Activated naive CD8-positive, alpha-beta T cell (primary cell): Measurements from ENCODE around the gene ZNF821.

Source experiments
- H3K27ac Mint-ChIP-seq: one replicate; pipeline ENCODE4 v1.8.0; 2021; ENCODE audit warnings: mixed read lengths
- H3K27me3 Mint-ChIP-seq: one replicate; pipeline ENCODE4 v1.8.0; 2021; ENCODE audit warnings: mixed read lengths
- H3K36me3 Mint-ChIP-seq: one replicate; pipeline ENCODE4 v1.8.0; 2021; ENCODE audit warnings: mixed read lengths
- H3K4me1 Mint-ChIP-seq: one replicate; pipeline ENCODE4 v1.8.0; 2021; ENCODE audit warnings: low read depth, mixed read lengths
- H3K4me3 Mint-ChIP-seq: one replicate; pipeline ENCODE4 v1.8.0; 2021; ENCODE audit warnings: mild to moderate bottlenecking, mixed read lengths
- H3K9me3 Mint-ChIP-seq: one replicate; pipeline ENCODE4 v1.8.0; 2021; ENCODE audit warnings: low read depth, mixed read lengths

The ZNF821 gene

GRCh38 chr16:71883849-71884638, at the start of gene ZNF821:
Gene ZNF821, minus strand, starts transcription at chr16:71884182. Its CDS starts 4,236 bp downstream, at chr16:71879946.
- Mint-ChIP-seq H3K36me3 (no peaks in the 10 kb centered on the region), H3K27ac (peak within 1 kb of the TSS; percentile 88), H3K27me3 (no peaks in the 10 kb centered on the region), H3K4me1 (peaks cover 46% of the 10 kb centered on the region), H3K4me3 (peak within 1 kb of the TSS; percentile 93), H3K9me3 (no peaks in the 10 kb centered on the region)

- H3K36me3 Mint-ChIP-seq = no peaks in the 10 kb centered on the region
- H3K4me3 Mint-ChIP-seq = no peak overlapping the region
- peaks cover 13% of the 10 kb centered on the region for H3K4me1 Mint-ChIP-seq
- no peaks in the 10 kb centered on the region for H3K9me3 Mint-ChIP-seq
- H3K27me3 Mint-ChIP-seq = no peaks in the 10 kb centered on the region
- H3K27ac Mint-ChIP-seq = no peak overlapping the region
Observed at GRCh38 chr16:71933017-71933416, 49.0 kb upstream of the ZNF821 start.

GRCh38 chr16:71931599-71931998, 47.6 kb upstream of the ZNF821 start:
- H3K27ac Mint-ChIP-seq = peak overlapping the region; percentile 34
- peaks cover 3% of the 10 kb centered on the region for H3K36me3 Mint-ChIP-seq
- H3K4me3 Mint-ChIP-seq = no peak overlapping the region
- no peaks in the 10 kb centered on the region for H3K9me3 Mint-ChIP-seq
- H3K27me3 Mint-ChIP-seq = no peaks in the 10 kb centered on the region
- peaks cover 14% of the 10 kb centered on the region for H3K4me1 Mint-ChIP-seq

- no peaks in the 10 kb centered on the region for H3K9me3 Mint-ChIP-seq
- H3K4me3 Mint-ChIP-seq = no peak overlapping the region
- peaks cover 3% of the 10 kb centered on the region for H3K36me3 Mint-ChIP-seq
- peaks cover 15% of the 10 kb centered on the region for H3K4me1 Mint-ChIP-seq
- H3K27ac Mint-ChIP-seq = no peak overlapping the region
- H3K27me3 Mint-ChIP-seq = no peaks in the 10 kb centered on the region
Observed at GRCh38 chr16:71931001-71931400, 47.0 kb upstream of the ZNF821 start.

- Mint-ChIP-seq H3K4me1 (peaks cover 15% of the 10 kb centered on the region), H3K27ac (peak overlapping the region; percentile 18), H3K27me3 (no peaks in the 10 kb centered on the region), H3K36me3 (peaks cover 3% of the 10 kb centered on the region), H3K9me3 (no peaks in the 10 kb centered on the region), H3K4me3 (no peak overlapping the region)
Observed at GRCh38 chr16:71930013-71930563, 46.1 kb upstream of the ZNF821 start.

GRCh38 chr16:71929048-71929447, 45.1 kb upstream of the ZNF821 start:
- Mint-ChIP-seq H3K4me1 (peaks cover 15% of the 10 kb centered on the region), H3K27ac (no peak overlapping the region), H3K9me3 (no peaks in the 10 kb centered on the region), H3K36me3 (peaks cover 3% of the 10 kb centered on the region), H3K27me3 (no peaks in the 10 kb centered on the region), H3K4me3 (no peak overlapping the region)

- Mint-ChIP-seq H3K4me3 (no peak overlapping the region), H3K9me3 (no peaks in the 10 kb centered on the region), H3K4me1 (peaks cover 11% of the 10 kb centered on the region), H3K36me3 (peaks cover 5% of the 10 kb centered on the region), H3K27me3 (no peaks in the 10 kb centered on the region), H3K27ac (no peak overlapping the region)
Observed at GRCh38 chr16:71927787-71928186, 43.8 kb upstream of the ZNF821 start.

- peaks cover 5% of the 10 kb centered on the region for H3K36me3 Mint-ChIP-seq
- no peaks in the 10 kb centered on the region for H3K27me3 Mint-ChIP-seq
- H3K9me3 Mint-ChIP-seq = no peaks in the 10 kb centered on the region
- H3K4me1 Mint-ChIP-seq = peaks cover 11% of the 10 kb centered on the region
- H3K27ac Mint-ChIP-seq = peak overlapping the region; percentile 71
- H3K4me3 Mint-ChIP-seq = no peak overlapping the region
Observed at GRCh38 chr16:71927383-71927782, 43.4 kb upstream of the ZNF821 start.

- H3K4me1 Mint-ChIP-seq = peaks cover 12% of the 10 kb centered on the region
- H3K27me3 Mint-ChIP-seq = no peaks in the 10 kb centered on the region
- peaks cover 8% of the 10 kb centered on the region for H3K36me3 Mint-ChIP-seq
- no peaks in the 10 kb centered on the region for H3K9me3 Mint-ChIP-seq
- no peak overlapping the region for H3K4me3 Mint-ChIP-seq
- H3K27ac Mint-ChIP-seq = peak overlapping the region; percentile 41
Observed at GRCh38 chr16:71924710-71925109, 40.7 kb upstream of the ZNF821 start.

- no peaks in the 10 kb centered on the region for H3K9me3 Mint-ChIP-seq
- H3K27ac Mint-ChIP-seq = no peak overlapping the region
- H3K27me3 Mint-ChIP-seq = no peaks in the 10 kb centered on the region
- H3K36me3 Mint-ChIP-seq = peaks cover 8% of the 10 kb centered on the region
- peaks cover 13% of the 10 kb centered on the region for H3K4me1 Mint-ChIP-seq
- H3K4me3 Mint-ChIP-seq = no peak overlapping the region
Observed at GRCh38 chr16:71923941-71924690, 40.1 kb upstream of the ZNF821 start.

- Mint-ChIP-seq H3K36me3 (peaks cover 22% of the 10 kb centered on the region), H3K27me3 (no peaks in the 10 kb centered on the region), H3K27ac (peak overlapping the region; percentile 41), H3K4me1 (peaks cover 26% of the 10 kb centered on the region), H3K4me3 (no peak overlapping the region), H3K9me3 (no peaks in the 10 kb centered on the region)
Observed at GRCh38 chr16:71920658-71921057, 36.7 kb upstream of the ZNF821 start.

GRCh38 chr16:71919035-71919434, 35.1 kb upstream of the ZNF821 start:
- no peaks in the 10 kb centered on the region for H3K9me3 Mint-ChIP-seq
- peaks cover 41% of the 10 kb centered on the region for H3K4me1 Mint-ChIP-seq
- H3K27ac Mint-ChIP-seq = no peak overlapping the region
- H3K4me3 Mint-ChIP-seq = no peak overlapping the region
- H3K27me3 Mint-ChIP-seq = no peaks in the 10 kb centered on the region
- peaks cover 25% of the 10 kb centered on the region for H3K36me3 Mint-ChIP-seq

- Mint-ChIP-seq H3K27me3 (no peaks in the 10 kb centered on the region), H3K36me3 (peaks cover 23% of the 10 kb centered on the region), H3K27ac (peak overlapping the region; percentile 35), H3K4me3 (no peak overlapping the region), H3K9me3 (no peaks in the 10 kb centered on the region), H3K4me1 (peaks cover 49% of the 10 kb centered on the region)
Observed at GRCh38 chr16:71917900-71918299, 33.9 kb upstream of the ZNF821 start.

- H3K9me3 Mint-ChIP-seq = no peaks in the 10 kb centered on the region
- H3K27me3 Mint-ChIP-seq = no peaks in the 10 kb centered on the region
- H3K4me3 Mint-ChIP-seq = no peak overlapping the region
- peaks cover 58% of the 10 kb centered on the region for H3K4me1 Mint-ChIP-seq
- peak overlapping the region; percentile 76 for H3K27ac Mint-ChIP-seq
- H3K36me3 Mint-ChIP-seq = peaks cover 26% of the 10 kb centered on the region
Observed at GRCh38 chr16:71916397-71916920, 32.5 kb upstream of the ZNF821 start.

GRCh38 chr16:71915350-71915749, 31.4 kb upstream of the ZNF821 start:
- peaks cover 64% of the 10 kb centered on the region for H3K4me1 Mint-ChIP-seq
- H3K27ac Mint-ChIP-seq = peak overlapping the region; percentile 76

More at GRCh38 chr16:71915350-71915749, 31.4 kb upstream of the ZNF821 start:
- Mint-ChIP-seq H3K4me3 (no peak overlapping the region), H3K36me3 (peaks cover 24% of the 10 kb centered on the region), H3K27me3 (no peaks in the 10 kb centered on the region), H3K9me3 (no peaks in the 10 kb centered on the region)
